HCT116 (cell line): ENCODE results near the gene VPS45. TPM values are rescaled to one million over a fixed set of nuclear protein-coding genes. Genes with fewer than 3 reads are reported as not detected.

ENCODE experiments used
- ATAC-seq: fragments of 200-7000 bp; cut with Tn5 transposase; 2 replicates; pipeline ENCODE4 v1.9.1; 2020; ENCODE audit warnings: mild to moderate bottlenecking, moderate library complexity
- Bru-seq: library from RNA; stranded (reverse); fragments of 400-500 nt; gene quantifications from one replicate; lab custom pipeline; 2021; lab: Mats Ljungman, UMichigan
- BruChase-seq, 2 experiments: library from RNA; stranded (reverse); fragments of 400-500 nt; gene quantifications; one replicate each; lab custom pipeline; 2021; lab: Mats Ljungman, UMichigan
- BruUV-seq: library from RNA; stranded (reverse); fragments of 400-500 nt; replicated peaks from 2 replicates; lab custom pipeline; 2021; lab: Mats Ljungman, UMichigan
- CTCF ChIA-PET: fragments of 300-600 bp; sonication (Branson Sonifier 250); formaldehyde crosslinking; loops from one replicate; lab custom pipeline; 2021; ENCODE audit warnings: antibody characterized with exemption; lab: Charles Lee
- POLR2A ChIA-PET: fragments of 300-600, 350-600 bp; sonication (Branson Sonifier 250); formaldehyde crosslinking; loops from one replicate; lab custom pipeline; 2021; ENCODE audit warnings: antibody characterized with exemption; lab: Charles Lee
- RAD21 ChIA-PET, 2 experiments: fragments of 300-600 bp; sonication (Branson Sonifier 250); formaldehyde crosslinking; loops; one replicate each; lab custom pipeline; 2023; ENCODE audit warnings: low total read pairs in 2 of 2; ENCODE audit not compliant: uncharacterized antibody in 2 of 2, unreplicated experiment in 2 of 2, low non-redundant PET in 1 of 2; lab: Charles Lee
- DNase-seq: peaks from one replicate; pipeline ENCODE4 v3.0.0-alpha.2; 2010; ENCODE audit warnings: low read depth, low spot score
- H2AFZ ChIP-seq: fragments of 200-600 bp; shearing (Covaris generic), sonication (generic); 2 replicates; pipeline ENCODE4 v1.6.1; 2017; ENCODE audit warnings: low read depth, mixed run types, mixed read lengths, antibody characterized with exemption, low read length; ENCODE audit not compliant: poor library complexity, severe bottlenecking
- H3K27ac ChIP-seq: 2 replicates; pipeline ENCODE4 v1.5.1; 2012; ENCODE audit warnings: low read depth, low read length
- H3K27me3 ChIP-seq: fragments of 200-600 bp; sonication (generic); 2 replicates; pipeline ENCODE4 v1.6.1; 2016; ENCODE audit warnings: mixed run types, low read length, mixed read lengths; ENCODE audit not compliant: insufficient read depth
- H3K36me3 ChIP-seq, 2 experiments: fragments of 200-500 bp in 1 of 2; fragments of 200-600 bp in 1 of 2; sonication (Bioruptor generic) in 1 of 2; sonication (generic) in 1 of 2; 2 replicates each; pipeline versions ENCODE4 v1.5.1 to v1.6.1; 2014 to 2016; ENCODE audit warnings: low read length in 2 of 2, inconsistent platforms in 1 of 2, mixed read lengths in 1 of 2, mixed run types in 1 of 2; ENCODE audit not compliant: insufficient read depth in 2 of 2, control insufficient read depth in 1 of 2
- H3K4me1 ChIP-seq, 2 experiments: fragments of 200-600 bp in 1 of 2; sonication (generic) in 1 of 2; 2 replicates each; pipeline versions ENCODE4 v1.5.1 to v1.6.1; 2012 to 2017; ENCODE audit warnings: low read length in 2 of 2, inconsistent platforms in 1 of 2, mild to moderate bottlenecking in 1 of 2, mixed read lengths in 1 of 2, mixed run types in 1 of 2, moderate library complexity in 1 of 2; ENCODE audit not compliant: insufficient read depth in 2 of 2, control insufficient read depth in 1 of 2
- H3K4me2 ChIP-seq: fragments of 200-600 bp; sonication (generic); 2 replicates; pipeline ENCODE4 v1.6.1; 2017; ENCODE audit warnings: mixed run types, low read length, mixed read lengths
- H3K4me3 ChIP-seq, 2 experiments: fragments of 200-600 bp in 1 of 2; sonication (generic) in 1 of 2; replicated peaks in 1 of 2; 2 replicates each; pipeline ENCODE4 v1.5.1; 2011 to 2016; ENCODE audit warnings: low read length in 2 of 2, control low read depth in 1 of 2, low read depth in 1 of 2, mild to moderate bottlenecking in 1 of 2, mixed read lengths in 1 of 2, mixed run types in 1 of 2
- H3K79me2 ChIP-seq: fragments of 200-600 bp; sonication (generic); 2 replicates; pipeline ENCODE4 v1.6.1; 2017; ENCODE audit warnings: mild to moderate bottlenecking, mixed run types, low read length, moderate library complexity, mixed read lengths; ENCODE audit not compliant: insufficient read depth
- H3K9ac ChIP-seq: fragments of 200-600 bp; sonication (generic); 2 replicates; pipeline ENCODE4 v1.6.1; 2016; ENCODE audit warnings: low read length, mixed read lengths
- H3K9me2 ChIP-seq: fragments of 200-600 bp; sonication (generic), shearing (Covaris generic); 2 replicates; pipeline ENCODE4 v1.6.1; 2017; ENCODE audit warnings: mixed run types, mild to moderate bottlenecking, moderate library complexity; ENCODE audit not compliant: insufficient read depth
- H3K9me3 ChIP-seq, 2 experiments: fragments of 200-500 bp in 1 of 2; fragments of 200-600 bp in 1 of 2; sonication (Bioruptor generic) in 1 of 2; sonication (generic) in 1 of 2; 2 replicates each; pipeline ENCODE4 v1.6.1; 2014 to 2017; ENCODE audit warnings: low read length in 2 of 2, mixed read lengths in 2 of 2, inconsistent platforms in 1 of 2, low read depth in 1 of 2, mild to moderate bottlenecking in 1 of 2, mixed run types in 1 of 2, moderate library complexity in 1 of 2; ENCODE audit not compliant: control insufficient read depth in 1 of 2, insufficient read depth in 1 of 2
- H4K20me1 ChIP-seq: fragments of 200-600 bp; sonication (generic), shearing (Covaris generic); 2 replicates; pipeline ENCODE4 v1.6.1; 2017; ENCODE audit warnings: mixed run types, mild to moderate bottlenecking, moderate library complexity; ENCODE audit not compliant: insufficient read depth
- ATF3 ChIP-seq: IDR thresholded peaks from 2 replicates; pipeline ENCODE4 v1.6.1; 2012
- CEBPB ChIP-seq: IDR thresholded peaks from 2 replicates; pipeline ENCODE4 v1.6.1; 2012; ENCODE audit warnings: low read depth
- EGR1 ChIP-seq: IDR thresholded peaks from 2 replicates; pipeline ENCODE4 v1.6.1; 2012; ENCODE audit warnings: low read depth
- ELF1 ChIP-seq: IDR thresholded peaks from 2 replicates; pipeline ENCODE4 v1.6.1; 2012; ENCODE audit warnings: low read depth, borderline replicate concordance
- EZH2 ChIP-seq: fragments of 200-600 bp; sonication (generic); IDR thresholded peaks from 2 replicates; pipeline ENCODE4 v1.6.1; 2017; ENCODE audit warnings: antibody characterized with exemption, mixed run types
- FOSL1 ChIP-seq: IDR thresholded peaks from 2 replicates; pipeline ENCODE4 v1.6.1; 2012; ENCODE audit warnings: low read depth
- MAX ChIP-seq: IDR thresholded peaks from 2 replicates; pipeline ENCODE4 v1.6.1; 2012
- POLR2A ChIP-seq: IDR thresholded peaks from 2 replicates; pipeline ENCODE4 v1.7.0; 2011; ENCODE audit warnings: borderline replicate concordance; ENCODE audit not compliant: insufficient read depth, insufficient read length; ENCODE audit errors: extremely low read depth
- POLR2AphosphoS5 ChIP-seq: IDR thresholded peaks from 2 replicates; pipeline ENCODE4 v1.6.1; 2011; ENCODE audit warnings: mild to moderate bottlenecking, low read depth, low read length, moderate library complexity
- RAD21 ChIP-seq: IDR thresholded peaks from 2 replicates; pipeline ENCODE4 v1.6.1; 2012; ENCODE audit warnings: low read depth, mild to moderate bottlenecking
- REST ChIP-seq: IDR thresholded peaks from 2 replicates; pipeline ENCODE4 v1.6.1; 2012; ENCODE audit warnings: low read depth
- SIN3A ChIP-seq: IDR thresholded peaks from 2 replicates; pipeline ENCODE4 v1.6.1; 2012; ENCODE audit warnings: low read depth
- SRF ChIP-seq: IDR thresholded peaks from 2 replicates; pipeline ENCODE4 v1.6.1; 2012; ENCODE audit warnings: low read depth
- TCF7L2 ChIP-seq: IDR thresholded peaks from 2 replicates; pipeline ENCODE4 v1.7.0; 2011; ENCODE audit warnings: borderline replicate concordance, inconsistent platforms; ENCODE audit not compliant: insufficient read depth, insufficient read length; ENCODE audit errors: extremely low read depth
- YY1 ChIP-seq: IDR thresholded peaks from 2 replicates; pipeline ENCODE4 v1.6.1; 2011; ENCODE audit warnings: low read length, low read depth, moderate library complexity, mild to moderate bottlenecking; ENCODE audit not compliant: insufficient replicate concordance; ENCODE audit errors: extremely low read depth
- ZBTB33 ChIP-seq: IDR thresholded peaks from 2 replicates; pipeline ENCODE4 v1.6.1; 2011; ENCODE audit warnings: mild to moderate bottlenecking, low read length, moderate library complexity; ENCODE audit not compliant: insufficient replicate concordance; ENCODE audit errors: extremely low read depth
- ZNF274 ChIP-seq: fragments of 200-500 bp; sonication (Bioruptor generic); IDR thresholded peaks from 2 replicates; pipeline ENCODE4 v1.6.1; 2014; ENCODE audit warnings: mild to moderate bottlenecking, low read depth, low read length, inconsistent platforms
- intact Hi-C: fragments of 100-400 bp; cut with micrococcal nuclease; formaldehyde crosslinking; loops from 2 replicates; pipeline ENCODE4 v1.10.0; 2022
- long read RNA-seq: library from polyadenylated mRNA; unstranded; transcript quantifications from one replicate; pipeline ENCODE4 v2.0.0, GENCODE V29; 2021; ENCODE audit not compliant: unreplicated experiment
- polyA plus RNA-seq: library from polyadenylated mRNA; unstranded; fragments of >200 nt; gene quantifications from 2 replicates; pipeline ENCODE4 v1.2.1, GENCODE V29; 2012; ENCODE audit warnings: missing spikeins
- total RNA-seq: library from RNA; stranded (reverse); gene quantifications from one replicate; pipeline ENCODE4 v1.2.1, GENCODE V29; 2021; ENCODE audit not compliant: unreplicated experiment

The VPS45 gene
- 28.1 TPM for total RNA-seq
- polyA plus RNA-seq: 11.5 and 16.9 TPM in 2 replicates
- Bru-seq, nascent RNA: percentile 66 among the genes with signal in this experiment
- percentile 67 among the genes with signal in this experiment for BruChase-seq, experiment 1, labeled RNA remaining after a 6-hour chase
- percentile 68 among the genes with signal in this experiment for BruChase-seq, experiment 2, labeled RNA remaining after a 2-hour chase
- long read RNA-seq, transcript VPS45-202 (15 exons, 2,790 nt): major isoform, 22 of 41 reads
- long read RNA-seq, partial matches to known transcripts: 5 of 41 reads
- long read RNA-seq, other reads (novel, unspliced or antisense): 11 of 41 reads

GRCh38 chr1:150067184-150068108 lies at the start of gene VPS45:
TSS of gene VPS45 (plus strand) at chr1:150067776. CDS start at chr1:150067858, 82 bp downstream.
- Histone ChIP-seq H3K9ac (peak within 1 kb of the TSS; percentile 87), H3K27me3 (no peaks in the 10 kb centered on the region), H3K4me2 (peak within 1 kb of the TSS; percentile 81), H3K4me1 (peaks cover 15 to 32% of the 10 kb centered on the region in 2 experiments), H3K36me3 (peaks cover 0 to 6% of the 10 kb centered on the region in 2 experiments; a peak in 3 of 4 replicates), H3K4me3 (peak within 1 kb of the TSS; percentile 78 to 83), H3K27ac (peak within 1 kb of the TSS; percentile 94), H3K79me2 (peaks cover 24% of the 10 kb centered on the region), H3K9me2 (no peaks in the 10 kb centered on the region), H3K9me3 (no peaks in the 10 kb centered on the region), H2AFZ (peak within 1 kb of the TSS; percentile 69), H4K20me1 (no peaks in the 10 kb centered on the region)
- DNase-seq (peak; percentile 89), ATAC-seq (peak; percentile 93)
- BruUV-seq: no TSS peak
- POLR2A ChIA-PET: interaction anchor here (0.6 to 3.1 kb wide), 2 partner anchors 53 to 180 kb away, joined by 4 to 19 read pairs; a partner anchor contains a TSS
- CTCF ChIA-PET: interaction anchor here (3.9 kb wide), 1 partner anchor 98 kb away, joined by 17 read pairs; no protein-coding TSS in a partner anchor
- intact Hi-C loops: loop anchor here (2.0 kb wide), 1 partner anchor 57 kb away; the partner anchor contains the start of gene OTUD7B
- RAD21 ChIA-PET: no interaction called here
- TF ChIP-seq SRF: peak; percentile 83
- TF ChIP-seq FOSL1: no peak
- TF ChIP-seq CEBPB: peak; percentile 91
- TF ChIP-seq REST: no peak
- TF ChIP-seq EZH2: no peak
- no peak for TF ChIP-seq ZNF274
- TF ChIP-seq RAD21: no peak
- no peak for TF ChIP-seq TCF7L2
- TF ChIP-seq ELF1: peak; percentile 48
- TF ChIP-seq POLR2AphosphoS5: peak; percentile 68
- peak; percentile 84 for TF ChIP-seq SIN3A
- peak; percentile 51 for TF ChIP-seq ZBTB33
- peak; percentile 80 for TF ChIP-seq MAX
- no peak for TF ChIP-seq ATF3
- TF ChIP-seq EGR1: peak; percentile 87
- TF ChIP-seq POLR2A: no peak
- TF ChIP-seq YY1: peak; percentile 84
